GM23338 (cell line): ENCODE results near the gene RAET1G. TPM values are rescaled to one million over a fixed set of nuclear protein-coding genes. Genes with fewer than 3 reads are reported as not detected.

Experiments
- ATAC-seq: fragments of 200-7000 bp; cut with Tn5 transposase; 3 replicates; pipeline ENCODE4 v1.9.1; 2020
- DNase-seq: peaks from one replicate; pipeline ENCODE4 v3.0.0-alpha.2; 2015; ENCODE audit warnings: low spot score
- H2AFZ ChIP-seq: fragments of 200-600 bp; sonication (generic); 2 replicates; pipeline ENCODE4 v1.8.0; 2016; ENCODE audit warnings: antibody characterized with exemption, mild to moderate bottlenecking, moderate library complexity
- H3F3A ChIP-seq: fragments of 200-600 bp; sonication (generic); replicated peaks from 2 replicates; pipeline ENCODE4 v1.8.0; 2017; ENCODE audit warnings: antibody characterized with exemption, mixed run types, low read depth
- H3K27ac ChIP-seq: fragments of 200-600 bp; sonication (generic); 2 replicates; pipeline ENCODE4 v1.6.1; 2016; ENCODE audit warnings: low read depth
- H3K27me3 ChIP-seq: fragments of 200-600 bp; sonication (generic); 2 replicates; pipeline ENCODE4 v1.8.0; 2016; ENCODE audit warnings: mild to moderate bottlenecking, mixed run types, moderate library complexity; ENCODE audit not compliant: insufficient read depth
- H3K36me3 ChIP-seq: fragments of 200-600 bp; sonication (generic); 2 replicates; pipeline ENCODE4 v1.8.0; 2016; ENCODE audit warnings: mild to moderate bottlenecking; ENCODE audit not compliant: insufficient read depth
- H3K4me1 ChIP-seq: fragments of 200-600 bp; sonication (generic); 2 replicates; pipeline ENCODE4 v1.8.0; 2016; ENCODE audit warnings: mild to moderate bottlenecking, moderate library complexity; ENCODE audit not compliant: insufficient read depth
- H3K4me2 ChIP-seq: fragments of 200-600 bp; sonication (generic); 2 replicates; pipeline ENCODE4 v1.7.1; 2017; ENCODE audit warnings: mixed run types
- H3K4me3 ChIP-seq: fragments of 200-600 bp; sonication (generic); 2 replicates; pipeline ENCODE4 v1.6.1; 2016; ENCODE audit warnings: mixed run types
- H3K79me2 ChIP-seq: fragments of 200-600 bp; sonication (generic); replicated peaks from 2 replicates; pipeline ENCODE4 v1.8.0; 2017; ENCODE audit warnings: mild to moderate bottlenecking; ENCODE audit not compliant: insufficient read depth
- H3K9me2 ChIP-seq: fragments of 200-600 bp; sonication (generic); 2 replicates; pipeline ENCODE4 v1.8.0; 2017; ENCODE audit not compliant: insufficient read depth
- H4K20me1 ChIP-seq: fragments of 200-600 bp; sonication (generic); replicated peaks from 2 replicates; pipeline ENCODE4 v1.8.0; 2017; ENCODE audit warnings: mild to moderate bottlenecking; ENCODE audit not compliant: insufficient read depth
- H3K27ac Mint-ChIP-seq: 2 replicates; pipeline ENCODE4 v1.8.0; 2020; ENCODE audit warnings: inconsistent platforms, mild to moderate bottlenecking, moderate library complexity, mixed read lengths
- H3K27me3 Mint-ChIP-seq: 3 replicates; pipeline ENCODE4 v1.8.0; 2022; ENCODE audit warnings: low read depth, mild to moderate bottlenecking, moderate library complexity, mixed read lengths, inconsistent platforms; ENCODE audit not compliant: insufficient read depth, poor library complexity
- H3K36me3 Mint-ChIP-seq: 3 replicates; pipeline ENCODE4 v1.8.0; 2021; ENCODE audit warnings: low read depth, mild to moderate bottlenecking, inconsistent platforms, moderate library complexity, mixed read lengths
- H3K4me1 Mint-ChIP-seq: 3 replicates; pipeline ENCODE4 v1.8.0; 2020; ENCODE audit warnings: mild to moderate bottlenecking, inconsistent platforms, mixed read lengths
- H3K4me3 Mint-ChIP-seq: 3 replicates; pipeline ENCODE4 v1.8.0; 2021; ENCODE audit warnings: moderate library complexity, mild to moderate bottlenecking, inconsistent platforms, mixed read lengths
- H3K9me3 Mint-ChIP-seq: 3 replicates; pipeline ENCODE4 v1.8.0; 2020; ENCODE audit warnings: moderate library complexity, mild to moderate bottlenecking, inconsistent platforms, mixed read lengths
- CREB1 ChIP-seq: fragments of 250-450 bp; sonication (Bioruptor Pico); IDR thresholded peaks from 2 replicates; pipeline ENCODE4 v1.5.0; 2020; ENCODE audit warnings: low read depth, mild to moderate bottlenecking, moderate library complexity
- EZH2 ChIP-seq: fragments of 200-600 bp; sonication (generic); IDR thresholded peaks from one replicate; pipeline ENCODE4 v1.8.0; 2017; ENCODE audit warnings: antibody characterized with exemption, mild to moderate bottlenecking, low read depth; ENCODE audit not compliant: unreplicated experiment
- EZH2phosphoT487 ChIP-seq: fragments of 200-600 bp; sonication (generic); IDR thresholded peaks from one replicate; pipeline ENCODE4 v1.8.1; 2018; ENCODE audit warnings: antibody characterized with exemption; ENCODE audit not compliant: unreplicated experiment
- JUNB ChIP-seq: IDR thresholded peaks from one replicate; pipeline ENCODE4 v1.6.1; 2016; ENCODE audit warnings: antibody characterized with exemption; ENCODE audit not compliant: unreplicated experiment
- NANOG ChIP-seq: IDR thresholded peaks from 2 replicates; pipeline ENCODE4 v1.6.1; 2016; ENCODE audit warnings: antibody characterized with exemption, borderline replicate concordance
- POLR2AphosphoS5 ChIP-seq: IDR thresholded peaks from 2 replicates; pipeline ENCODE4 v1.6.1; 2016; ENCODE audit warnings: antibody characterized with exemption, low read depth
- ZNF331 ChIP-seq: fragments of 250-450 bp; sonication (Bioruptor Pico); IDR thresholded peaks from 2 replicates; pipeline ENCODE4 v1.5.0; 2020; ENCODE audit warnings: low read depth, mild to moderate bottlenecking, moderate library complexity
- polyA plus RNA-seq: library from polyadenylated mRNA; unstranded; fragments of >200 nt; fragmentation: Nextera tagmentation; extraction: Ambion mirVana; gene quantifications from 2 replicates; pipeline ENCODE4 v1.2.1, GENCODE V29; 2016
- total RNA-seq: library from RNA; depleted of rRNA; stranded (reverse); fragments of >200 nt; shearing (Covaris generic); gene quantifications from 2 replicates; pipeline ENCODE4 v1.2.3, GENCODE V29; 2014
- TF ChIP-seq, protein P1 (sequence below): IDR thresholded peaks from one replicate; pipeline ENCODE4 v1.6.1; 2018; ENCODE audit warnings: antibody characterized with exemption; ENCODE audit not compliant: unreplicated experiment
- TF ChIP-seq, protein P2 (sequence below): IDR thresholded peaks from 2 replicates; pipeline ENCODE4 v1.6.1; 2016; ENCODE audit warnings: antibody characterized with exemption
- TF ChIP-seq, protein P3 (sequence below): fragments of 250-450 bp; sonication (Bioruptor Pico); IDR thresholded peaks from 2 replicates; pipeline ENCODE4 v1.5.0; 2020; ENCODE audit warnings: mild to moderate bottlenecking, moderate library complexity
- TF ChIP-seq, protein P4 (sequence below), 2 experiments: fragments of 200-600 bp in 1 of 2; sonication (generic) in 1 of 2; conservative IDR thresholded peaks; 2 replicates each; pipeline versions ENCODE4 v1.5.1 to v1.6.1; 2016 to 2017; ENCODE audit warnings: antibody characterized with exemption in 2 of 2, low read depth in 2 of 2, mild to moderate bottlenecking in 2 of 2, moderate library complexity in 1 of 2

The RAET1G gene
- total and polyA plus RNA-seq, 2 experiments from 2014 or later, result not detected

DNA sequence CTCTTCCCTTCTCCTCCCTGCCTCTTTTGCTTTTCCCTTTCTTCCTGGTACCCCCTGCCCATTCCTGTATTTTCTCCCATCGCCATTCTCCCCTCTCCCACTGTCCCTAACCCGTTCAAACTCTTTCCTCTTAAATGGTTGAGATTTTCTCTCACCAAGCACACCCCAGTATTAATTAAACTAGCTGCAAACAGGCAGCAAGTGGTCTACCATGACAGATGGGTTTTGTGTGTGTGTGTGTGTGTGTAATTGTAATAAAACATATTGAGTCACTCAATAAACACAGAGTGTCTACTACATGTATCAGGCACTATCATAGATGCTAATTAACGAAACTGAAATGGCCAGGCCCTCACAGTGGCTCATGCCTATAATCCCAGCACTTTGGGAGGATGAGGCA, 31.7 kb downstream of the RAET1G start:
- DNase-seq, result no peak

More for the DNA sequence above, 31.7 kb downstream of the RAET1G start:
- Histone ChIP-seq H2AFZ (no peak overlapping the region), H3K79me2 (no peaks in the 10 kb centered on the region), H4K20me1 (no peaks in the 10 kb centered on the region; the same call in 1 of the 2 replicates), H3K4me1 (no peaks in the 10 kb centered on the region; the same call in 1 of the 2 replicates), H3K4me3 (no peak overlapping the region), H3F3A (no peaks in the 10 kb centered on the region), H3K27me3 (no peaks in the 10 kb centered on the region), H3K9me2 (0 out of 2 replicates have a peak, but pooled peaks cover 3% of the 10 kb centered on the region), H3K27ac (no peak overlapping the region), H3K4me2 (no peak overlapping the region), H3K36me3 (no peaks in the 10 kb centered on the region)
- no peak for ATAC-seq
- Mint-ChIP-seq H3K4me3 (no peak overlapping the region), H3K27ac (no peak overlapping the region), H3K36me3 (no peaks in the 10 kb centered on the region), H3K27me3 (peaks cover 2% of the 10 kb centered on the region), H3K9me3 (no peaks in the 10 kb centered on the region), H3K4me1 (peaks cover 11% of the 10 kb centered on the region; the same call in 2 of the 3 replicates)
- TF ChIP-seq, protein P1, sequence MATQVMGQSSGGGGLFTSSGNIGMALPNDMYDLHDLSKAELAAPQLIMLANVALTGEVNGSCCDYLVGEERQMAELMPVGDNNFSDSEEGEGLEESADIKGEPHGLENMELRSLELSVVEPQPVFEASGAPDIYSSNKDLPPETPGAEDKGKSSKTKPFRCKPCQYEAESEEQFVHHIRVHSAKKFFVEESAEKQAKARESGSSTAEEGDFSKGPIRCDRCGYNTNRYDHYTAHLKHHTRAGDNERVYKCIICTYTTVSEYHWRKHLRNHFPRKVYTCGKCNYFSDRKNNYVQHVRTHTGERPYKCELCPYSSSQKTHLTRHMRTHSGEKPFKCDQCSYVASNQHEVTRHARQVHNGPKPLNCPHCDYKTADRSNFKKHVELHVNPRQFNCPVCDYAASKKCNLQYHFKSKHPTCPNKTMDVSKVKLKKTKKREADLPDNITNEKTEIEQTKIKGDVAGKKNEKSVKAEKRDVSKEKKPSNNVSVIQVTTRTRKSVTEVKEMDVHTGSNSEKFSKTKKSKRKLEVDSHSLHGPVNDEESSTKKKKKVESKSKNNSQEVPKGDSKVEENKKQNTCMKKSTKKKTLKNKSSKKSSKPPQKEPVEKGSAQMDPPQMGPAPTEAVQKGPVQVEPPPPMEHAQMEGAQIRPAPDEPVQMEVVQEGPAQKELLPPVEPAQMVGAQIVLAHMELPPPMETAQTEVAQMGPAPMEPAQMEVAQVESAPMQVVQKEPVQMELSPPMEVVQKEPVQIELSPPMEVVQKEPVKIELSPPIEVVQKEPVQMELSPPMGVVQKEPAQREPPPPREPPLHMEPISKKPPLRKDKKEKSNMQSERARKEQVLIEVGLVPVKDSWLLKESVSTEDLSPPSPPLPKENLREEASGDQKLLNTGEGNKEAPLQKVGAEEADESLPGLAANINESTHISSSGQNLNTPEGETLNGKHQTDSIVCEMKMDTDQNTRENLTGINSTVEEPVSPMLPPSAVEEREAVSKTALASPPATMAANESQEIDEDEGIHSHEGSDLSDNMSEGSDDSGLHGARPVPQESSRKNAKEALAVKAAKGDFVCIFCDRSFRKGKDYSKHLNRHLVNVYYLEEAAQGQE, result no peak
- TF ChIP-seq NANOG (no peak), ZNF331 (CRISPR knock-in tag) (no peak), EZH2phosphoT487 (no peak), CREB1 (CRISPR knock-in tag) (no peak), JUNB (no peak), EZH2 (no peak), POLR2AphosphoS5 (no peak)
- TF ChIP-seq, protein P2, sequence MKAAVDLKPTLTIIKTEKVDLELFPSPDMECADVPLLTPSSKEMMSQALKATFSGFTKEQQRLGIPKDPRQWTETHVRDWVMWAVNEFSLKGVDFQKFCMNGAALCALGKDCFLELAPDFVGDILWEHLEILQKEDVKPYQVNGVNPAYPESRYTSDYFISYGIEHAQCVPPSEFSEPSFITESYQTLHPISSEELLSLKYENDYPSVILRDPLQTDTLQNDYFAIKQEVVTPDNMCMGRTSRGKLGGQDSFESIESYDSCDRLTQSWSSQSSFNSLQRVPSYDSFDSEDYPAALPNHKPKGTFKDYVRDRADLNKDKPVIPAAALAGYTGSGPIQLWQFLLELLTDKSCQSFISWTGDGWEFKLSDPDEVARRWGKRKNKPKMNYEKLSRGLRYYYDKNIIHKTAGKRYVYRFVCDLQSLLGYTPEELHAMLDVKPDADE, result no peak
- TF ChIP-seq, protein P3, sequence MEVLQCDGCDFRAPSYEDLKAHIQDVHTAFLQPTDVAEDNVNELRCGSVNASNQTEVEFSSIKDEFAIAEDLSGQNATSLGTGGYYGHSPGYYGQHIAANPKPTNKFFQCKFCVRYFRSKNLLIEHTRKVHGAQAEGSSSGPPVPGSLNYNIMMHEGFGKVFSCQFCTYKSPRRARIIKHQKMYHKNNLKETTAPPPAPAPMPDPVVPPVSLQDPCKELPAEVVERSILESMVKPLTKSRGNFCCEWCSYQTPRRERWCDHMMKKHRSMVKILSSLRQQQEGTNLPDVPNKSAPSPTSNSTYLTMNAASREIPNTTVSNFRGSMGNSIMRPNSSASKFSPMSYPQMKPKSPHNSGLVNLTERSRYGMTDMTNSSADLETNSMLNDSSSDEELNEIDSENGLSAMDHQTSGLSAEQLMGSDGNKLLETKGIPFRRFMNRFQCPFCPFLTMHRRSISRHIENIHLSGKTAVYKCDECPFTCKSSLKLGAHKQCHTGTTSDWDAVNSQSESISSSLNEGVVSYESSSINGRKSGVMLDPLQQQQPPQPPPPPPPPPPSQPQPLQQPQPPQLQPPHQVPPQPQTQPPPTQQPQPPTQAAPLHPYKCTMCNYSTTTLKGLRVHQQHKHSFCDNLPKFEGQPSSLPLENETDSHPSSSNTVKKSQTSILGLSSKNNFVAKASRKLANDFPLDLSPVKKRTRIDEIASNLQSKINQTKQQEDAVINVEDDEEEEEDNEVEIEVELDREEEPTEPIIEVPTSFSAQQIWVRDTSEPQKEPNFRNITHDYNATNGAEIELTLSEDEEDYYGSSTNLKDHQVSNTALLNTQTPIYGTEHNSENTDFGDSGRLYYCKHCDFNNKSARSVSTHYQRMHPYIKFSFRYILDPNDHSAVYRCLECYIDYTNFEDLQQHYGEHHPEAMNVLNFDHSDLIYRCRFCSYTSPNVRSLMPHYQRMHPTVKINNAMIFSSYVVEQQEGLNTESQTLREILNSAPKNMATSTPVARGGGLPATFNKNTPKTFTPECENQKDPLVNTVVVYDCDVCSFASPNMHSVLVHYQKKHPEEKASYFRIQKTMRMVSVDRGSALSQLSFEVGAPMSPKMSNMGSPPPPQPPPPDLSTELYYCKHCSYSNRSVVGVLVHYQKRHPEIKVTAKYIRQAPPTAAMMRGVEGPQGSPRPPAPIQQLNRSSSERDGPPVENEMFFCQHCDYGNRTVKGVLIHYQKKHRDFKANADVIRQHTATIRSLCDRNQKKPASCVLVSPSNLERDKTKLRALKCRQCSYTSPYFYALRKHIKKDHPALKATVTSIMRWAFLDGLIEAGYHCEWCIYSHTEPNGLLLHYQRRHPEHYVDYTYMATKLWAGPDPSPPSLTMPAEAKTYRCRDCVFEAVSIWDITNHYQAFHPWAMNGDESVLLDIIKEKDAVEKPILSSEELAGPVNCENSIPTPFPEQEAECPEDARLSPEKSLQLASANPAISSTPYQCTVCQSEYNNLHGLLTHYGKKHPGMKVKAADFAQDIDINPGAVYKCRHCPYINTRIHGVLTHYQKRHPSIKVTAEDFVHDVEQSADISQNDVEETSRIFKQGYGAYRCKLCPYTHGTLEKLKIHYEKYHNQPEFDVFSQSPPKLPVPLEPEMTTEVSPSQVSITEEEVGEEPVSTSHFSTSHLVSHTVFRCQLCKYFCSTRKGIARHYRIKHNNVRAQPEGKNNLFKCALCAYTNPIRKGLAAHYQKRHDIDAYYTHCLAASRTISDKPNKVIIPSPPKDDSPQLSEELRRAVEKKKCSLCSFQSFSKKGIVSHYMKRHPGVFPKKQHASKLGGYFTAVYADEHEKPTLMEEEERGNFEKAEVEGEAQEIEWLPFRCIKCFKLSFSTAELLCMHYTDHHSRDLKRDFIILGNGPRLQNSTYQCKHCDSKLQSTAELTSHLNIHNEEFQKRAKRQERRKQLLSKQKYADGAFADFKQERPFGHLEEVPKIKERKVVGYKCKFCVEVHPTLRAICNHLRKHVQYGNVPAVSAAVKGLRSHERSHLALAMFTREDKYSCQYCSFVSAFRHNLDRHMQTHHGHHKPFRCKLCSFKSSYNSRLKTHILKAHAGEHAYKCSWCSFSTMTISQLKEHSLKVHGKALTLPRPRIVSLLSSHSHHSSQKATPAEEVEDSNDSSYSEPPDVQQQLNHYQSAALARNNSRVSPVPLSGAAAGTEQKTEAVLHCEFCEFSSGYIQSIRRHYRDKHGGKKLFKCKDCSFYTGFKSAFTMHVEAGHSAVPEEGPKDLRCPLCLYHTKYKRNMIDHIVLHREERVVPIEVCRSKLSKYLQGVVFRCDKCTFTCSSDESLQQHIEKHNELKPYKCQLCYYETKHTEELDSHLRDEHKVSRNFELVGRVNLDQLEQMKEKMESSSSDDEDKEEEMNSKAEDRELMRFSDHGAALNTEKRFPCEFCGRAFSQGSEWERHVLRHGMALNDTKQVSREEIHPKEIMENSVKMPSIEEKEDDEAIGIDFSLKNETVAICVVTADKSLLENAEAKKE, result no peak
- TF ChIP-seq, protein P4, sequence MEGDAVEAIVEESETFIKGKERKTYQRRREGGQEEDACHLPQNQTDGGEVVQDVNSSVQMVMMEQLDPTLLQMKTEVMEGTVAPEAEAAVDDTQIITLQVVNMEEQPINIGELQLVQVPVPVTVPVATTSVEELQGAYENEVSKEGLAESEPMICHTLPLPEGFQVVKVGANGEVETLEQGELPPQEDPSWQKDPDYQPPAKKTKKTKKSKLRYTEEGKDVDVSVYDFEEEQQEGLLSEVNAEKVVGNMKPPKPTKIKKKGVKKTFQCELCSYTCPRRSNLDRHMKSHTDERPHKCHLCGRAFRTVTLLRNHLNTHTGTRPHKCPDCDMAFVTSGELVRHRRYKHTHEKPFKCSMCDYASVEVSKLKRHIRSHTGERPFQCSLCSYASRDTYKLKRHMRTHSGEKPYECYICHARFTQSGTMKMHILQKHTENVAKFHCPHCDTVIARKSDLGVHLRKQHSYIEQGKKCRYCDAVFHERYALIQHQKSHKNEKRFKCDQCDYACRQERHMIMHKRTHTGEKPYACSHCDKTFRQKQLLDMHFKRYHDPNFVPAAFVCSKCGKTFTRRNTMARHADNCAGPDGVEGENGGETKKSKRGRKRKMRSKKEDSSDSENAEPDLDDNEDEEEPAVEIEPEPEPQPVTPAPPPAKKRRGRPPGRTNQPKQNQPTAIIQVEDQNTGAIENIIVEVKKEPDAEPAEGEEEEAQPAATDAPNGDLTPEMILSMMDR (conservative IDR thresholded peaks at IDR 0.05; ENCODE audit: low read depth in 2 of 2), result no peak
